Neural crest cell (in vitro differentiated cells): ENCODE data around the gene ARCN1. TPM values are rescaled to one million over a fixed set of nuclear protein-coding genes. Genes with fewer than 3 reads are reported as not detected.

Experiments used
- DNase-seq: peaks from one replicate; pipeline ENCODE4 v3.0.0; 2021; ENCODE audit warnings: low read depth, mixed read lengths, low spot score
- H3K27ac Mint-ChIP-seq: one replicate; pipeline ENCODE4 v1.8.0; 2021; ENCODE audit warnings: mild to moderate bottlenecking, mixed read lengths; ENCODE audit not compliant: unreplicated experiment
- H3K27me3 Mint-ChIP-seq: 2 replicates; pipeline ENCODE4 v1.8.0; 2021; ENCODE audit warnings: low read depth, mild to moderate bottlenecking, mixed read lengths
- H3K36me3 Mint-ChIP-seq: 2 replicates; pipeline ENCODE4 v1.8.0; 2021; ENCODE audit warnings: low read depth, mild to moderate bottlenecking, mixed read lengths
- H3K4me1 Mint-ChIP-seq: 2 replicates; pipeline ENCODE4 v1.8.0; 2021; ENCODE audit warnings: mixed read lengths
- H3K4me3 Mint-ChIP-seq: one replicate; pipeline ENCODE4 v1.8.0; 2021; ENCODE audit warnings: mild to moderate bottlenecking, mixed read lengths
- H3K9me3 Mint-ChIP-seq: 2 replicates; pipeline ENCODE4 v1.8.0; 2021; ENCODE audit warnings: mixed read lengths
- total RNA-seq: library from RNA; stranded (reverse); gene quantifications from 2 replicates; pipeline ENCODE4 v1.2.1, GENCODE V29; 2021
- TF ChIP-seq, protein P1 (sequence below): fragments of 200-600 bp; sonication (generic); conservative IDR thresholded peaks from 2 replicates; pipeline ENCODE4 v1.5.0; 2021; ENCODE audit warnings: antibody characterized with exemption, mild to moderate bottlenecking

ARCN1 gene
- total RNA-seq, 1 donor from 2014 or later = 122 TPM

DNA sequence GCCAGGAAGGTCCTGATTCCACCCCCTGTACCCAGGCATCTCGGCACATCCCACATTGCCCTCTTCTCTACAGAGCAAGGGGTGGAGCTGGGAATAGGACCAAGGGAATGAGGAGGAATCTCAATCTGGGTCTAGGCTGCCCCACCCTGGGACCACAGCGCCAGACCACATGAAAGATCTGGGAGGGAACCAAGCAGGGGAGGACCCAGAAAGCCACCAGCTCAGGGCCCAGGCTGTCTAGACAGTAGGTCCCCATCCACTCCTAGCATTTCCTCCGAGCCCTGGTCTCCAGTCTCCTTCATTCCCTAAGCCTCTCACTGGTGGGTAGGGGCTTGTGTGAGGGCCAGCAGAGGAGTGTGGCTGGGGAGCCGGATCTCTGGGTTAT is 46.8 kb downstream of the ARCN1 start:
- no peaks in the 10 kb centered on the region for H3K9me3 Mint-ChIP-seq
- no peak overlapping the region for H3K27ac Mint-ChIP-seq
- peaks cover 86% of the 10 kb centered on the region for H3K4me1 Mint-ChIP-seq
- H3K36me3 Mint-ChIP-seq = peaks cover 6% of the 10 kb centered on the region
- peak overlapping the region; percentile 83 for H3K4me3 Mint-ChIP-seq
- no peak for DNase-seq
- H3K27me3 Mint-ChIP-seq = no peaks in the 10 kb centered on the region
- TF ChIP-seq, protein P1, sequence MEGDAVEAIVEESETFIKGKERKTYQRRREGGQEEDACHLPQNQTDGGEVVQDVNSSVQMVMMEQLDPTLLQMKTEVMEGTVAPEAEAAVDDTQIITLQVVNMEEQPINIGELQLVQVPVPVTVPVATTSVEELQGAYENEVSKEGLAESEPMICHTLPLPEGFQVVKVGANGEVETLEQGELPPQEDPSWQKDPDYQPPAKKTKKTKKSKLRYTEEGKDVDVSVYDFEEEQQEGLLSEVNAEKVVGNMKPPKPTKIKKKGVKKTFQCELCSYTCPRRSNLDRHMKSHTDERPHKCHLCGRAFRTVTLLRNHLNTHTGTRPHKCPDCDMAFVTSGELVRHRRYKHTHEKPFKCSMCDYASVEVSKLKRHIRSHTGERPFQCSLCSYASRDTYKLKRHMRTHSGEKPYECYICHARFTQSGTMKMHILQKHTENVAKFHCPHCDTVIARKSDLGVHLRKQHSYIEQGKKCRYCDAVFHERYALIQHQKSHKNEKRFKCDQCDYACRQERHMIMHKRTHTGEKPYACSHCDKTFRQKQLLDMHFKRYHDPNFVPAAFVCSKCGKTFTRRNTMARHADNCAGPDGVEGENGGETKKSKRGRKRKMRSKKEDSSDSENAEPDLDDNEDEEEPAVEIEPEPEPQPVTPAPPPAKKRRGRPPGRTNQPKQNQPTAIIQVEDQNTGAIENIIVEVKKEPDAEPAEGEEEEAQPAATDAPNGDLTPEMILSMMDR = no peak

DNA sequence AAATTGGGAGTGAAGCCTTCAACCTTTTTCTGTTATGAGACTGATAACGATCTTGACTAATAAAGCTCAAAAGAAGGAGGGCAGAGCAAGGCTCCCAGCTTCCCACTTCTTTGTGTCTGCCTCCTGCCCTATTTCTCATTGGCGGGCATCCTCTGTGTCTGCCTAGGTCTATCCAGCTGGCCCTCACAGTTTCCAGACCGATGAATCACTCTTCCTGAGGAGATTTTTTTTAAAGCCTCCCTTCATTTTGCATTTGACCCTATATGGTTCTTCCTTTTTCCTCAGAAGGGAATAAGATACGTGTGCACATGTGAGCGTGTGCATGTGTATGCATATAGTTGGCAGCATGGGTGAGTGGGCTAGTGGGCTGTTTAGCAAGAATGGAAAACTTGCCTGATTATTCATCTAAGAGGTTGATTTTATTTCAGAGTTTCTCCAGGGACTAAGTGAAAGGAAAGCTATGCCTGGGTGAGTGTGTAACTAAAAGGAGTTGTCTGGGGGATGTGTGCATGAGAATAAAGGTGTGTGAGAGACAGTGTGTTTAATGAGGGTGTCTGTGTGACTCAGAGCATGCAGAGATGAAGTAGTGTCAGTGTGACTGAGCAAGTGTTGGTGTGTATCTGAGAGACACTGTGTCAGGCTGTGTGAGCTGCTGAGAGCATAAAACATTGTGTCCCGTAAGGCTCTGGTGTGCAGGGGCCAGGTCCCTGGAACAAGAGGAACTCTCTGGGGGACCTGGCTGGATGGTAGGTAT is 47.4 kb downstream of the ARCN1 start:
- DNase-seq = no peak
- H3K4me3 Mint-ChIP-seq = peak overlapping the region; percentile 83
- H3K4me1 Mint-ChIP-seq = peaks cover 82% of the 10 kb centered on the region
- no peaks in the 10 kb centered on the region for H3K9me3 Mint-ChIP-seq
- TF ChIP-seq, protein P1 = no peak
- H3K27ac Mint-ChIP-seq = peak overlapping the region; percentile 17
- H3K36me3 Mint-ChIP-seq = peaks cover 6% of the 10 kb centered on the region
- no peaks in the 10 kb centered on the region for H3K27me3 Mint-ChIP-seq

DNA sequence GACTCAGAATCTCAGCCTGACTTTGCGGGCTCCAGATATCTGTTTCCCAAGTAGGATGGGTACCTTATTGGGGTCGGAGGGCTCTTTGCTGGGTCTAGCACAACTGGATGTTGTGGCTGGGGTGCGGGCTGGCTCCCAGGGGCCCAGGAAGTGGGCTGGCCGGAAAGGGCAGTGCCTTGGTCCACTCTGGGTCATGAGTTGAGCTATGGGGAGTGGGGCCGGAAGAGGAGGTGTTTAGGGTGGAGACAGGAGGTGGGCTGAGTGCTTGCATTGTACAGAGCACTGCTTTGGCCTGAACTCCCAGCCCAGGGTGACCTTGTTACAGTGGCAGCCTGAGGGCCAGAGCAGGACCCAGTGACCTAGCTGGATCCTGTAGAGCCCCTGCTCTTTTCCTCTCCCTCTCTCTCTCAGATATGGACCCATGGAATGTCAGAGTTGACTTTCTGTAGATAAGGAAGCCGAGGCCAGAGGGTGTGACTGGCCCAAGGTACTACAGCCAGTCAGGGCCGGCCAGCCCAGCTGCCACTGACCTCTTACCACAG is 48.4 kb downstream of the ARCN1 start:
- peaks cover 6% of the 10 kb centered on the region for H3K36me3 Mint-ChIP-seq
- H3K4me3 Mint-ChIP-seq = peak overlapping the region; percentile 96
- H3K4me1 Mint-ChIP-seq = peaks cover 73% of the 10 kb centered on the region
- no peak for DNase-seq
- TF ChIP-seq, protein P1 = no peak
- peak overlapping the region; percentile 97 for H3K27ac Mint-ChIP-seq
- H3K27me3 Mint-ChIP-seq = no peaks in the 10 kb centered on the region
- no peaks in the 10 kb centered on the region for H3K9me3 Mint-ChIP-seq

DNA sequence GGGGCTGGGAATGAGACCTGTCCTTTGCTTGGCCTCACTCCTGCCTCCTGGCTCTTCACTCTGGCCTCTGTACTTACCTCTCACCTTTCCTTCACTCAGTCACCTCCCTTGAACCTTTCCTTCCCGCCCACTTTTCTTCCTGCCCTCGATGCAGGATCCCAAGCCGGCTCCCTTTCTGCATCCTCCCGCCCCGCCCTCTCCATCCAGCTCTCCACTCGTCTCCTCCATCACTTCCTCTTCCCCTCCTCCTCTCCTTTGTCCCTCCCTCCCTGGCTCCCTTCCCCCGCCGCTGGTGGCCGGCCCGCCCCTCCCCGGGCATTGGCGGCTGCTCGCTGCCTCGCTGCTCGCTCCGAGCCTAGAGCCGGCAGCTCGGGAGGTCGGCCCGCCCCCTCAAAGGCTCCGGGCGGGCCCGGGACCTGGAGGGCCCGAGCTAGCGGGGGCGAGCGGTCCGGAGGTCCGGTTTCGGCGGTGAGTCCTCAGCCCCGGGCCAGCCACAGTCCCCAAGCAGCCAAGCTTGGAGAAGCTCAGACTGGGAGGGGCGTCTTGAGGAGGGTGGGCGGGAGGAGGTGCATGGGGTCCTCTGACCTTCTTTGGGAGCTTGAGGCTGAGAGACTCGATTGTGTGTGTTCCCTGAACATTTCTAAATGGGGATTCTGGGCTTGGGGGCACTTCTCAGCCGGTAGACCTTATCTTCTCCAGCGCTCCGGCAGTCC is 49.0 kb downstream of the ARCN1 start:
- Mint-ChIP-seq H3K9me3 (no peaks in the 10 kb centered on the region), H3K36me3 (peaks cover 5% of the 10 kb centered on the region), H3K4me3 (peak overlapping the region; percentile 96), H3K4me1 (peaks cover 67% of the 10 kb centered on the region), H3K27me3 (no peaks in the 10 kb centered on the region), H3K27ac (peak overlapping the region; percentile 97)
- TF ChIP-seq, protein P1 = no peak
- DNase-seq = peak; percentile 69

DNA sequence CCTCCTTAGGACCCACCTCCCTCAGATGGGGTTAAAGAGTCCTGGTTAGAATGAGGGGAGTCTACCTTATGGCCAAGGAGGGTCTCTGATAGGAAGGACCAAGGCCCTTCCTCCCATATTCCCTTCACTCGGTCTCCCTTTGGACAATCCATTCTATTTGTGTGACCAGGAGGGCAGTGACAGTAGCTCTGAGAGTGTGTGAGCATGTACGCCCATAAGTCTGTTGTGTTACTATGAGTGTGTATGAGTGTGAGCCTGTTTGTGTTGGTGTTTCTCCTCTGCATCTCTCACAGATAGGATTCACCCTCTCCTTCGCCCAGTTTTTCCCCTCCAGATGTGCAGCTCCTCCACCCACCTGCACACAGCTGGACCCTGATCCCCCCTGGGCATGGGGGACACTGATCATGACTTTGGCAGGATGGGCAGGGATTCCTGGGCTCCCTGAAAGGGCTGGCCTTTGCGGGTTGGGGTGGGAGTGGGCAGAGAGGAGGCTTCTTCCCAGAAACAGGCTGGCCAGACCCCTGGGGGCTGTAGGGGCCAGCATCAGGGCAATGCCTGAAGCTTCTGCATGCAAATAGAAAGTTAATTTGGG is 49.7 kb downstream of the ARCN1 start:
- peaks cover 3% of the 10 kb centered on the region for H3K36me3 Mint-ChIP-seq
- H3K4me3 Mint-ChIP-seq = peak overlapping the region; percentile 96
- no peak overlapping the region for H3K27ac Mint-ChIP-seq
- no peak for DNase-seq
- no peaks in the 10 kb centered on the region for H3K27me3 Mint-ChIP-seq
- H3K9me3 Mint-ChIP-seq = no peaks in the 10 kb centered on the region
- TF ChIP-seq, protein P1 = no peak
- peaks cover 60% of the 10 kb centered on the region for H3K4me1 Mint-ChIP-seq
